Adrenal gland (tissue), 12 donors: ENCODE results near the gene ARID2. TPM values are rescaled to one million over a fixed set of nuclear protein-coding genes. Genes with fewer than 3 reads are reported as not detected.

ENCODE experiments used
- DNase-seq, 7 donors: peaks; one replicate each; pipeline ENCODE4 v3.0.0-alpha.2; 2019 to 2020
- H3K27ac ChIP-seq, 5 donors: fragments of 200-600 bp; sonication (generic) in 4 of 5; 1 replicate in 3 of 5; 2 replicates in 2 of 5; pipeline versions ENCODE4 v1.5.1 to v1.8.0; 2016 to 2020; ENCODE audit warnings: mild to moderate bottlenecking in 1 of 5
- H3K27me3 ChIP-seq: fragments of 200-600 bp; 2 replicates; pipeline ENCODE4 v1.8.0; 2021
- H3K36me3 ChIP-seq, 2 donors: fragments of 200-600 bp; replicated peaks in 1 of 2; 1 replicate in 1 of 2; 2 replicates in 1 of 2; pipeline versions ENCODE4 v1.5.1 to v1.8.0; 2018 to 2022
- H3K4me1 ChIP-seq, 2 donors: fragments of 200-600 bp; replicated peaks in 1 of 2; 1 replicate in 1 of 2; 2 replicates in 1 of 2; pipeline versions ENCODE4 v1.5.1 to v1.8.0; 2018 to 2021
- H3K4me3 ChIP-seq, 4 donors: fragments of 200-600 bp; sonication (generic) in 3 of 4; one replicate each; pipeline ENCODE4 v1.5.1; 2016 to 2018
- H3K9me3 ChIP-seq, 3 donors: fragments of 200-600 bp; sonication (generic) in 1 of 3; replicated peaks in 1 of 3; 1 replicate in 2 of 3; 2 replicates in 1 of 3; pipeline versions ENCODE4 v1.5.1 to v1.8.0; 2016 to 2021
- POLR2A ChIP-seq, 2 donors: fragments of 450-650 bp; IDR thresholded peaks; one replicate each; pipeline ENCODE4 v1.6.1; 2017; ENCODE audit warnings: antibody characterized with exemption in 2 of 2, mild to moderate bottlenecking in 2 of 2, moderate library complexity in 1 of 2
- WGBS, 4 donors: extraction: QIAGEN DNeasy Blood & Tissue Kit in 2 of 4; methylation state at CpG; one replicate each; pipeline versions ENCODE4 v1.1.5 to v1.1.7; 2013 to 2017; 5-methylcytosine and 5-hydroxymethylcytosine counted together
- intact Hi-C, 2 donors: fragments of 100-400 bp; cut with DNase I; formaldehyde crosslinking; loops; one replicate each; pipeline versions ENCODE4 v1.14.1 to v1.15.0; 2022 to 2023
- polyA plus RNA-seq, 3 donors: library from polyadenylated mRNA; stranded (reverse); fragments of 200-250 nt in 2 of 3; fragments of 350-450 nt in 1 of 3; fragmentation: Illumina TruSeq in 1 of 3; extraction: RNeasy Lipid Tissue Mini Kit (QIAGEN cat#74804) in 1 of 3; gene quantifications; one replicate each; pipeline ENCODE4 v1.2.3, GENCODE V29; 2013 to 2014
- total RNA-seq, 9 donors: library from RNA; depleted of rRNA in 4 of 9; stranded (reverse); fragments of >200 nt in 4 of 9; fragments of 120-200 nt in 1 of 9; fragmentation: NEBNext Ultra II Directional in 1 of 9; extraction: Animal tissue kit (Norgen Biotek cat#: 25700) in 1 of 9; gene quantifications; one replicate each; pipeline versions ENCODE4 v1.1.0 to v1.2.4, GENCODE V29; 2013 to 2023
- TF ChIP-seq, protein P1 (sequence below), 6 experiments: fragments of 450-650 bp in 4 of 6; fragments of 200-600 bp in 2 of 6; sonication (generic) in 1 of 6; IDR thresholded peaks; 1 replicate in 5 of 6; 2 replicates in 1 of 6; pipeline versions ENCODE4 v1.5.1 to v1.8.0; 2016 to 2021; ENCODE audit warnings: antibody characterized with exemption in 6 of 6, mild to moderate bottlenecking in 2 of 6, moderate library complexity in 1 of 6
- donor health status: healthy with polysubstance abuse.
- donor health status: Bipolar disorder and iron deficiency.
- donor health status: DM: yes; HTN: yes; CAD: no.
- donor health status: DM: no; HTN: no; CAD: no.
- donor health status: DM: no; HTN: no; CAD: no.
- donor health status: DM: yes; HTN: yes; CAD: no.

The ARID2 gene
- total and polyA plus RNA-seq, 12 donors, result 7.9 to 28.0 (median 17.3) TPM

GRCh38 chr12:45732250-45732649 lies 2.7 kb downstream of the ARID2 start:
- peaks cover 15 to 36% of the 10 kb centered on the region in 2 donors for H3K4me1 ChIP-seq
- no peaks in the 10 kb centered on the region for H3K36me3 ChIP-seq
- peaks cover 0 to 9% (median 0%) of the 10 kb centered on the region in 3 donors for H3K9me3 ChIP-seq
- peak overlapping the region in 1 of 4 donors; percentile 22 for H3K4me3 ChIP-seq
- no peaks in the 10 kb centered on the region for H3K27me3 ChIP-seq
- peak overlapping the region in 4 of 5 donors; percentile 27 to 98 (median 68) for H3K27ac ChIP-seq
- 14 to 24% (median 16%) methylated on average over 5 of the region's 5 CpGs for WGBS, 4 donors
- peak in 1 of 2 donors; percentile 17 for TF ChIP-seq POLR2A (IDR thresholded peaks at IDR 0.05)
- TF ChIP-seq, protein P1, sequence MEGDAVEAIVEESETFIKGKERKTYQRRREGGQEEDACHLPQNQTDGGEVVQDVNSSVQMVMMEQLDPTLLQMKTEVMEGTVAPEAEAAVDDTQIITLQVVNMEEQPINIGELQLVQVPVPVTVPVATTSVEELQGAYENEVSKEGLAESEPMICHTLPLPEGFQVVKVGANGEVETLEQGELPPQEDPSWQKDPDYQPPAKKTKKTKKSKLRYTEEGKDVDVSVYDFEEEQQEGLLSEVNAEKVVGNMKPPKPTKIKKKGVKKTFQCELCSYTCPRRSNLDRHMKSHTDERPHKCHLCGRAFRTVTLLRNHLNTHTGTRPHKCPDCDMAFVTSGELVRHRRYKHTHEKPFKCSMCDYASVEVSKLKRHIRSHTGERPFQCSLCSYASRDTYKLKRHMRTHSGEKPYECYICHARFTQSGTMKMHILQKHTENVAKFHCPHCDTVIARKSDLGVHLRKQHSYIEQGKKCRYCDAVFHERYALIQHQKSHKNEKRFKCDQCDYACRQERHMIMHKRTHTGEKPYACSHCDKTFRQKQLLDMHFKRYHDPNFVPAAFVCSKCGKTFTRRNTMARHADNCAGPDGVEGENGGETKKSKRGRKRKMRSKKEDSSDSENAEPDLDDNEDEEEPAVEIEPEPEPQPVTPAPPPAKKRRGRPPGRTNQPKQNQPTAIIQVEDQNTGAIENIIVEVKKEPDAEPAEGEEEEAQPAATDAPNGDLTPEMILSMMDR (IDR thresholded peaks at IDR 0.05), result no peak
- DNase-seq, result no peak
- intact Hi-C loops, result no loop called here

- peak overlapping the region in 1 of 4 donors; percentile 22 for H3K4me3 ChIP-seq
- TF ChIP-seq, protein P1 (IDR thresholded peaks at IDR 0.05), result no peak
- no peak for TF ChIP-seq POLR2A (IDR thresholded peaks at IDR 0.05)
- intact Hi-C loops, result no loop called here
- peaks cover 15 to 36% of the 10 kb centered on the region in 2 donors for H3K4me1 ChIP-seq
- no peaks in the 10 kb centered on the region for H3K27me3 ChIP-seq
- no peak for DNase-seq
- peak overlapping the region in 2 of 5 donors; percentile 98 for H3K27ac ChIP-seq
- H3K36me3 ChIP-seq, result no peaks in the 10 kb centered on the region
- H3K9me3 ChIP-seq, result peaks cover 0 to 9% (median 0%) of the 10 kb centered on the region in 3 donors
Observed at GRCh38 chr12:45732936-45733335, 3.4 kb downstream of the ARID2 start.

DNA sequence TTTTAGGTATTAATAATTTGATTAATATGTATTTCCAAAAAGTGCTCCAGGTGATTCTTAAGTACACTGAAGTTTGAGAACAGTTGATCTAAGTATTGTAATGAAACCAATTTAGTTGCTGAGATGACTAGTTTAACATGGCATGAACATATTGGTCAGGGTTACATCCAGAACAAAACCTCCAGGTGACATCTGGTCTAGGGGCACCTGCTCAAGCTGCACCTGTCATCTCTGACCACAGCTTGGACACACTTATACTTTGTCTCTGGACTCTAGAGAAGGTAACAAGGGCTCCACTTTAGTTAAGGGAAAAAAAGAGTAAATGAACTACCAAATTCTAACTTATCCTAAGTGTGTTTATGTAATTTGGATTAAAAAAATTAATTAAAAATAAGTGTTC lies 8.1 kb downstream of the ARID2 start:
- DNase-seq, result no peak
- peaks cover 6 to 21% of the 10 kb centered on the region in 2 donors for H3K4me1 ChIP-seq
- TF ChIP-seq POLR2A (IDR thresholded peaks at IDR 0.05), result no peak
- TF ChIP-seq, protein P1 (IDR thresholded peaks at IDR 0.05), result no peak
- no peaks in the 10 kb centered on the region for H3K36me3 ChIP-seq
- H3K27me3 ChIP-seq, result no peaks in the 10 kb centered on the region
- H3K27ac ChIP-seq, result no peak overlapping the region
- H3K4me3 ChIP-seq, result no peak overlapping the region
- intact Hi-C loops, result no loop called here
- peaks cover 0 to 1% (median 0%) of the 10 kb centered on the region in 3 donors for H3K9me3 ChIP-seq

DNA sequence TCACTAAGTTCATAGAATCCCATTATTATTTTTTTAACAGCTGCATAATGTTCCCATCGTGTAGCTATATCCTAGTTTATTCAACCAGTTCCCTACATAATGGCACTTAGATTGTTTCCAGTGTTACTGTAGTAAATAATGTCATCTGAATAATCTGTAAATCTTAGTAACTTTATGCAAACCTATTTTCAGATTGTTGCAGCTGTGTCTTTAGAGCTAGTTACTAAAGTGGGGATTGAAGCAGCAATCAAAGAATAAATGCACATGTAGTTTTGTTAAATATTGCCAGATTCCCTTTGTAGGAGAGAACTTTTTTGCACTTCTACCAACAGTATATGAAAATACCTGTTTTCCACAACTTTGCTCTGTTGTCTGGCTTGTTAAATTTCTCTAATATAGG lies 13.1 kb downstream of the ARID2 start:
- TF ChIP-seq, protein P1 (IDR thresholded peaks at IDR 0.05), result no peak
- no peak for TF ChIP-seq POLR2A (IDR thresholded peaks at IDR 0.05)
- no peak overlapping the region for H3K4me3 ChIP-seq
- H3K9me3 ChIP-seq, result no peaks in the 10 kb centered on the region
- no peak overlapping the region for H3K27ac ChIP-seq
- no peaks in the 10 kb centered on the region for H3K27me3 ChIP-seq
- peaks cover 0 to 5% of the 10 kb centered on the region in 2 donors for H3K4me1 ChIP-seq
- H3K36me3 ChIP-seq, result no peaks in the 10 kb centered on the region
- no peak for DNase-seq
- intact Hi-C loops, result no loop called here
- 97 to 100% (median 98%) methylated on average over 1 of the region's 1 CpG for WGBS, 4 donors
